GM18526 (cell line): ENCODE measurements around the gene DUSP16.

Source experiments
- POLR2A ChIP-seq: IDR thresholded peaks from 3 replicates; pipeline ENCODE4 v1.6.1; 2011; ENCODE audit not compliant: insufficient read length; ENCODE audit errors: extremely low read depth

Gene DUSP16

GRCh38 chr12:12492547-12492946 lies 70.1 kb downstream of the DUSP16 start:
- no peak for TF ChIP-seq POLR2A

GRCh38 chr12:12491606-12492005 lies 71.1 kb downstream of the DUSP16 start:
- TF ChIP-seq POLR2A: no peak

GRCh38 chr12:12488823-12489550 lies 73.7 kb downstream of the DUSP16 start:
- no peak for TF ChIP-seq POLR2A

GRCh38 chr12:12488296-12488695 lies 74.4 kb downstream of the DUSP16 start:
- TF ChIP-seq POLR2A: no peak

GRCh38 chr12:12487490-12487889 lies 75.2 kb downstream of the DUSP16 start:
- no peak for TF ChIP-seq POLR2A

- TF ChIP-seq POLR2A: no peak
These were observed 75.9 kb downstream of the DUSP16 start for GRCh38 chr12:12486661-12487240.

GRCh38 chr12:12483438-12483837 lies 79.2 kb downstream of the DUSP16 start:
- TF ChIP-seq POLR2A: no peak

- no peak for TF ChIP-seq POLR2A
These were observed 79.7 kb downstream of the DUSP16 start for GRCh38 chr12:12482959-12483358.

- TF ChIP-seq POLR2A: no peak
These were observed 80.4 kb downstream of the DUSP16 start for GRCh38 chr12:12482150-12482761.

- no peak for TF ChIP-seq POLR2A
These were observed 81.0 kb downstream of the DUSP16 start for GRCh38 chr12:12481631-12482030.

GRCh38 chr12:12480074-12480473 lies 82.6 kb downstream of the DUSP16 start:
- no peak for TF ChIP-seq POLR2A

- no peak for TF ChIP-seq POLR2A
These were observed 85.2 kb downstream of the DUSP16 start for GRCh38 chr12:12477532-12477890.

- no peak for TF ChIP-seq POLR2A
These were observed 85.7 kb downstream of the DUSP16 start for GRCh38 chr12:12476857-12477531.

- TF ChIP-seq POLR2A: no peak
These were observed 87.5 kb downstream of the DUSP16 start for GRCh38 chr12:12474931-12475795.

- TF ChIP-seq POLR2A: no peak
These were observed 88.2 kb downstream of the DUSP16 start for GRCh38 chr12:12474471-12474928.
